T-cell (primary cell): ENCODE data around the gene PRR35. TPM values are rescaled to one million over a fixed set of nuclear protein-coding genes. Genes with fewer than 3 reads are reported as not detected.

Source experiments
- ATAC-seq, 4 experiments: fragments of 200-7000 bp in 3 of 4; fragments of 150-1000 bp in 1 of 4; cut with Tn5 transposase; replicated peaks in 1 of 4; 1 replicate in 3 of 4; 2 replicates in 1 of 4; pipeline ENCODE4 v1.10.0; 2021; ENCODE audit warnings: moderate library complexity in 3 of 4, mild to moderate bottlenecking in 2 of 4, moderate number of reproducible peaks in 1 of 4
- CTCF ChIA-PET, 2 donors: fragments of 300-600 bp; sonication (Branson Sonifier 250); formaldehyde crosslinking; loops; one replicate each; lab custom pipeline; 2022; ENCODE audit warnings: antibody characterized with exemption in 2 of 2; lab: Charles Lee
- POLR2A ChIA-PET, 2 donors: fragments of 300-600 bp; sonication (Branson Sonifier 250); formaldehyde crosslinking; loops; one replicate each; lab custom pipeline; 2022; ENCODE audit warnings: antibody characterized with exemption in 2 of 2; lab: Charles Lee
- DNase-seq, 35 experiments: peaks; one replicate each; pipeline versions ENCODE4 v3.0.0 to v3.0.0-alpha.2; 2013 to 2023
- H3K27ac ChIP-seq: one replicate; pipeline ENCODE4 v1.5.1; 2013; ENCODE audit warnings: low read length
- H3K27me3 ChIP-seq, 2 experiments: replicated peaks in 1 of 2; 1 replicate in 1 of 2; 2 replicates in 1 of 2; pipeline versions ENCODE4 v1.6.1 to v1.7.0; 2013; ENCODE audit warnings: low read length in 1 of 2, mixed read lengths in 1 of 2; ENCODE audit not compliant: control insufficient read depth in 2 of 2, insufficient read depth in 2 of 2; ENCODE audit errors: extremely low read depth in 1 of 2
- H3K36me3 ChIP-seq, 2 donors: 1 replicate in 1 of 2; 2 replicates in 1 of 2; pipeline versions ENCODE4 v1.6.1 to v1.7.0; 2013; ENCODE audit warnings: low read length in 1 of 2; ENCODE audit not compliant: control insufficient read depth in 2 of 2, insufficient read depth in 1 of 2; ENCODE audit errors: extremely low read depth in 1 of 2
- H3K4me1 ChIP-seq, 2 experiments: 1 replicate in 1 of 2; 2 replicates in 1 of 2; pipeline versions ENCODE4 v1.6.1 to v1.7.0; 2013; ENCODE audit warnings: low read length in 2 of 2, mixed read lengths in 1 of 2; ENCODE audit not compliant: insufficient read depth in 2 of 2, control insufficient read depth in 1 of 2; ENCODE audit errors: extremely low read depth in 1 of 2
- H3K4me3 ChIP-seq, 2 donors: 1 replicate in 1 of 2; 2 replicates in 1 of 2; pipeline versions ENCODE4 v1.5.1 to v1.7.0; 2013; ENCODE audit warnings: mild to moderate bottlenecking in 2 of 2, low read length in 1 of 2, moderate library complexity in 1 of 2; ENCODE audit not compliant: control insufficient read depth in 1 of 2; ENCODE audit errors: extremely low read depth in 1 of 2
- H3K9me3 ChIP-seq: 2 replicates; pipeline ENCODE4 v1.7.0; 2013
- H3K27ac Mint-ChIP-seq, 2 donors: one replicate each; pipeline ENCODE4 v1.8.0; 2020 to 2021; ENCODE audit warnings: mild to moderate bottlenecking in 2 of 2, mixed read lengths in 2 of 2
- H3K27me3 Mint-ChIP-seq, 2 donors: one replicate each; pipeline ENCODE4 v1.8.0; 2021 to 2022; ENCODE audit warnings: mixed read lengths in 2 of 2
- H3K36me3 Mint-ChIP-seq: one replicate; pipeline ENCODE4 v1.8.0; 2021; ENCODE audit warnings: mixed read lengths
- H3K4me1 Mint-ChIP-seq, 3 donors: one replicate each; pipeline ENCODE4 v1.8.0; 2020 to 2022; ENCODE audit warnings: mixed read lengths in 3 of 3, mild to moderate bottlenecking in 1 of 3
- H3K4me3 Mint-ChIP-seq, 3 donors: one replicate each; pipeline ENCODE4 v1.8.0; 2020 to 2022; ENCODE audit warnings: mild to moderate bottlenecking in 3 of 3, mixed read lengths in 3 of 3, moderate library complexity in 3 of 3
- H3K9me3 Mint-ChIP-seq, 3 donors: one replicate each; pipeline ENCODE4 v1.8.0; 2020 to 2022; ENCODE audit warnings: mixed read lengths in 3 of 3
- WGBS: methylation state at CpG from one replicate; pipeline ENCODE4 v1.1.5; 2013; ENCODE audit warnings: missing lambda C conversion rate; ENCODE audit not compliant: insufficient coverage; 5-methylcytosine and 5-hydroxymethylcytosine counted together
- total RNA-seq, 35 experiments: library from RNA in 6 of 35; stranded (reverse) in 6 of 35; fragments of 120-200 nt in 1 of 35; gene quantifications; one replicate each; pipeline versions ENCODE4 v1.2.1 to v1.2.4 and lab custom pipeline; 2013 to 2026

Gene PRR35
- total RNA-seq, 5 donors from 2014 or later (not counting 1 experiment from before 2014, with no cell fraction given): not detected

GRCh38 chr16:589658-590187 is 29.5 kb downstream of the PRR35 start, which contains the start of gene RAB40C:
Gene RAB40C, plus strand, starts transcription at chr16:590066. Its CDS starts 226 bp downstream, at chr16:590292.
- peak within 1 kb of the TSS; percentile 87 to 97 (median 94) for H3K4me3 Mint-ChIP-seq
- no peaks in the 10 kb centered on the region for H3K36me3 Mint-ChIP-seq
- Histone ChIP-seq H3K27me3 (peaks cover 0 to 19% of the 10 kb centered on the region in 2 experiments), H3K4me3 (peak within 1 kb of the TSS; percentile 71 to 83), H3K9me3 (no peaks in the 10 kb centered on the region), H3K4me1 (peaks cover 8 to 51% of the 10 kb centered on the region in 2 experiments), H3K27ac (peak within 1 kb of the TSS; percentile 83), H3K36me3 (peaks cover 0 to 3% of the 10 kb centered on the region in 2 donors)
- H3K9me3 Mint-ChIP-seq: no peaks in the 10 kb centered on the region
- CTCF ChIA-PET: no interaction called here
- POLR2A ChIA-PET: no interaction called here
- H3K27me3 Mint-ChIP-seq: no peaks in the 10 kb centered on the region
- peaks cover 42 to 48% (median 44%) of the 10 kb centered on the region in 3 donors for H3K4me1 Mint-ChIP-seq
- DNase-seq (peak; percentile 95 to 100 (median 99)), ATAC-seq (peak; percentile 83 to 86 (median 85))
- H3K27ac Mint-ChIP-seq: peak within 1 kb of the TSS; percentile 98 to 100
- WGBS: under 1% methylated on average over 63 of the region's 67 CpGs

- WGBS: under 1% methylated on average over 69 of the region's 71 CpGs
- Mint-ChIP-seq H3K27me3 (no peaks in the 10 kb centered on the region), H3K4me1 (peaks cover 42 to 52% (median 44%) of the 10 kb centered on the region in 3 donors), H3K36me3 (no peaks in the 10 kb centered on the region), H3K4me3 (peak overlapping the region; percentile 87 to 88 (median 88)), H3K27ac (peak overlapping the region; percentile 50 to 71), H3K9me3 (no peaks in the 10 kb centered on the region)
- CTCF ChIA-PET: no interaction called here
- ATAC-seq: peak in 2 of 4 experiments; percentile 1
- H3K36me3 ChIP-seq: peaks cover 0 to 3% of the 10 kb centered on the region in 2 donors
- POLR2A ChIA-PET: no interaction called here
- peaks cover 8 to 53% of the 10 kb centered on the region in 2 experiments for H3K4me1 ChIP-seq
- no peak overlapping the region for H3K27ac ChIP-seq
- DNase-seq: peak in 5 of 35 experiments; percentile 8 to 26 (median 21)
- no peaks in the 10 kb centered on the region for H3K9me3 ChIP-seq
- H3K4me3 ChIP-seq: peak overlapping the region; percentile 56 to 73
- H3K27me3 ChIP-seq: peaks cover 0 to 19% of the 10 kb centered on the region in 2 experiments
Observed at GRCh38 chr16:590188-590814, 30.1 kb downstream of the PRR35 start.

GRCh38 chr16:590815-591200 is 30.6 kb downstream of the PRR35 start:
- DNase-seq: no peak
- WGBS: 55% methylated on average over 10 of the region's 10 CpGs
- H3K9me3 Mint-ChIP-seq: no peaks in the 10 kb centered on the region
- POLR2A ChIA-PET: no interaction called here
- H3K4me1 ChIP-seq: peaks cover 8 to 50% of the 10 kb centered on the region in 2 experiments
- peak overlapping the region; percentile 87 to 88 (median 88) for H3K4me3 Mint-ChIP-seq
- peak overlapping the region; percentile 50 to 71 for H3K27ac Mint-ChIP-seq
- H3K4me1 Mint-ChIP-seq: peaks cover 40 to 52% (median 42%) of the 10 kb centered on the region in 3 donors
- H3K27ac ChIP-seq: no peak overlapping the region
- no peaks in the 10 kb centered on the region for H3K9me3 ChIP-seq
- CTCF ChIA-PET: no interaction called here
- no peaks in the 10 kb centered on the region for H3K36me3 Mint-ChIP-seq
- peaks cover 0 to 3% of the 10 kb centered on the region in 2 donors for H3K36me3 ChIP-seq
- no peaks in the 10 kb centered on the region for H3K27me3 Mint-ChIP-seq
- H3K4me3 ChIP-seq: peak overlapping the region; percentile 56 to 73
- no peak for ATAC-seq
- peaks cover 0 to 17% of the 10 kb centered on the region in 2 experiments for H3K27me3 ChIP-seq

GRCh38 chr16:591231-591630 is 31.0 kb downstream of the PRR35 start:
- H3K4me3 Mint-ChIP-seq: peak overlapping the region; percentile 87 to 88 (median 88)
- Histone ChIP-seq H3K4me1 (peaks cover 8 to 50% of the 10 kb centered on the region in 2 experiments), H3K4me3 (no peak overlapping the region), H3K36me3 (peaks cover 0 to 4% of the 10 kb centered on the region in 2 donors), H3K27me3 (peaks cover 0 to 13% of the 10 kb centered on the region in 2 experiments), H3K27ac (no peak overlapping the region), H3K9me3 (no peaks in the 10 kb centered on the region)
- peaks cover 38 to 54% (median 45%) of the 10 kb centered on the region in 3 donors for H3K4me1 Mint-ChIP-seq
- ATAC-seq (no peak), DNase-seq (no peak)
- WGBS: 78% methylated on average over 6 of the region's 8 CpGs
- CTCF ChIA-PET: no interaction called here
- peak overlapping the region; percentile 50 to 71 for H3K27ac Mint-ChIP-seq
- no peaks in the 10 kb centered on the region for H3K9me3 Mint-ChIP-seq
- no peaks in the 10 kb centered on the region for H3K27me3 Mint-ChIP-seq
- no peaks in the 10 kb centered on the region for H3K36me3 Mint-ChIP-seq
- POLR2A ChIA-PET: no interaction called here

- Mint-ChIP-seq H3K27ac (no peak overlapping the region), H3K9me3 (no peaks in the 10 kb centered on the region), H3K27me3 (no peaks in the 10 kb centered on the region), H3K4me3 (peak overlapping the region; percentile 31 to 88 (median 87)), H3K4me1 (peaks cover 45 to 56% (median 46%) of the 10 kb centered on the region in 3 donors), H3K36me3 (peaks cover 6% of the 10 kb centered on the region)
- Histone ChIP-seq H3K36me3 (peaks cover 0 to 8% of the 10 kb centered on the region in 2 donors), H3K27ac (no peak overlapping the region), H3K4me3 (no peak overlapping the region), H3K4me1 (peaks cover 8 to 44% of the 10 kb centered on the region in 2 experiments), H3K9me3 (no peaks in the 10 kb centered on the region), H3K27me3 (peaks cover 0 to 5% of the 10 kb centered on the region in 2 experiments)
- ChIA-PET POLR2A (no interaction called here), CTCF (no interaction called here)
- ATAC-seq (no peak), DNase-seq (no peak)
- WGBS: 96% methylated on average over 10 of the region's 15 CpGs
Observed at GRCh38 chr16:591892-592517, 31.8 kb downstream of the PRR35 start.

- H3K36me3 Mint-ChIP-seq: peaks cover 7% of the 10 kb centered on the region
- Histone ChIP-seq H3K36me3 (peaks cover 0 to 8% of the 10 kb centered on the region in 2 donors), H3K27me3 (peaks cover 0 to 2% of the 10 kb centered on the region in 2 experiments), H3K9me3 (no peaks in the 10 kb centered on the region), H3K27ac (no peak overlapping the region), H3K4me3 (no peak overlapping the region), H3K4me1 (peaks cover 8 to 37% of the 10 kb centered on the region in 2 experiments)
- no peak for ATAC-seq
- no peak for DNase-seq
- ChIA-PET CTCF (no interaction called here), POLR2A (no interaction called here)
- H3K27ac Mint-ChIP-seq: no peak overlapping the region
- 85% methylated on average over 20 of the region's 24 CpGs for WGBS
- peaks cover 42 to 54% (median 46%) of the 10 kb centered on the region in 3 donors for H3K4me1 Mint-ChIP-seq
- H3K9me3 Mint-ChIP-seq: no peaks in the 10 kb centered on the region
- H3K4me3 Mint-ChIP-seq: peak overlapping the region in 1 of 3 donors; percentile 87
- H3K27me3 Mint-ChIP-seq: no peaks in the 10 kb centered on the region
Observed at GRCh38 chr16:592518-593306, 32.5 kb downstream of the PRR35 start.
